ENCODE results near the gene PRKCA.
"Not testable (repeated sequence)": the region's sequence is repeated elsewhere in the genome, so short reads cannot be mapped to it uniquely, and the experiment has no call there.

PRKCA gene

GRCh38 chr17:66704858-66705520, 402.6 kb downstream of the PRKCA start:
- no peak for DNase-seq

DNA sequence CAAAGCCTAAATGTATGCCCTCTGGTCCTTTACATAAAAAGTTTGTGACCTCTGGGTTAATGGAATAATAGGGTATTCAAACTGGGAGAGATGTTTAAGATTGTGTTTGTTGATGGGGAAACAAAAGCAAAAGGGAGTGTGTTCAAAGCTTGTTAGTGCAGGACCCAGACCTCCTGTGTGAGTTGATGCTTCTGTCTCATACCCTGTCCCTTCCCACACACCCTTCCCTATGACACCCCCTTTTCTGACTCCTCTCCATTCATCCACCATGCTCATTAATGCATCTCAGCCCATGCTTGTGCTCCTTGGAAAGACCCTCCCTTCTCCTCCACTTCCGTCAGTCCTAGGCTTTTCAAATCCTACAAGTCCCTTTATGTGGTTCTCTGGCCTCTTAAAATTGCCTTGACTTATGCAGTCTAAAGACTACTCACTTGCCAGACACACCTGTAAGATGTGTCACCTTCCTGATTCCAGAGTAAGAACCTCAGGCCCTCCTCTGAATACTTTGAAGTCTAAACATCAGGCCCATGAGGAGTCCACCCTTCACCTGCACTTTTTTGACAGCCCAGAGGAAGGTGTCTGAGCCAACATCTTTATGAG, 404.5 kb downstream of the PRKCA start:
- DNase-seq, result no peak

- no peak for DNase-seq
These were observed 409.0 kb downstream of the PRKCA start for GRCh38 chr17:66711401-66711800.

DNA sequence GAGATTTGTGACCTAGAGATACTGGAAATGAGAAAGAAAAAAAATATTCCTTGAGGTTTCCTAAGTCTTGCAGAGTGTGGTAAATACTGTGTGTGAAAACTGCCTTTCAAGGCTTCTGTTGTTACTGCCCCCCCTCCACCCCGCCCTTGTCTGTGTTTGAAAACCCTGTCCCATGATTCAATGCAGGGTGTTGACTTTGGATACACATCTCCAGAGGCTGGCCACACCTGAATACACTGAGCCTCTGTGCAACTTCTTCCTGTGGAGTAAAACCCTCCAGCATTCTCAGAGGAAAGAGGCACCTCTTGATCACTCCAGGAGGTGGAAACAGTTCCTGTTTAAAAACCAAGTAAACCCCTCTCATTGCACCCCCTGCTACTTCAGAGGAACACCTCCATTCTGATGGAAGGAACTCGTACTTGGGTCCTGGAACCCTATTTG, 409.5 kb downstream of the PRKCA start:
- DNase-seq, result no peak

- DNase-seq, result no peak
These were observed 410.0 kb downstream of the PRKCA start for GRCh38 chr17:66712453-66712852.

DNA sequence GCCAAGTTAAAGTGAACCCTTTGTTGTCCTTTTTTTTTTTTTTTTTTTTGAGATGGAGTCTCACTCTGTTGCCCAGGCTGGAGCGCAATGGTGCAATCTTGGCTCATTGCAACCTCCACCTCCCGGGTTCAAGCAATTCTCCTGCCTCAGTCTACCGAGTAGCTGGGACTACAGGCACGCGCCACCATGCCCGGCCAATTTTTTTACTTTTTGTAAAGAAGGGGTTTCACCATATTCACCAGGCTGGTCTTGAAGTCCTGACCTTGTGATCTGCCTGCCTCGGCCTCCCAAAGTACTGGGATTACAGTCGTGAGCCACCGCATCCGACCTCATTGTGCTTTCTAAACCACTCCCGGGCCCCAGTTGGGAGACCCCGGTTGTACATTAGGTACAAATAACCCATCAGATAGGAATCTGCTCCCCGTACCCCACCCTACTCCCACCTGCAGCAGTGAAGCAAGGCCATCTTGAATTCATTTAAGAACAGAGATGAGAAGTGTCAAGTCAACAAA, 410.7 kb downstream of the PRKCA start:
- DNase-seq, result not testable (repeated sequence)

DNA sequence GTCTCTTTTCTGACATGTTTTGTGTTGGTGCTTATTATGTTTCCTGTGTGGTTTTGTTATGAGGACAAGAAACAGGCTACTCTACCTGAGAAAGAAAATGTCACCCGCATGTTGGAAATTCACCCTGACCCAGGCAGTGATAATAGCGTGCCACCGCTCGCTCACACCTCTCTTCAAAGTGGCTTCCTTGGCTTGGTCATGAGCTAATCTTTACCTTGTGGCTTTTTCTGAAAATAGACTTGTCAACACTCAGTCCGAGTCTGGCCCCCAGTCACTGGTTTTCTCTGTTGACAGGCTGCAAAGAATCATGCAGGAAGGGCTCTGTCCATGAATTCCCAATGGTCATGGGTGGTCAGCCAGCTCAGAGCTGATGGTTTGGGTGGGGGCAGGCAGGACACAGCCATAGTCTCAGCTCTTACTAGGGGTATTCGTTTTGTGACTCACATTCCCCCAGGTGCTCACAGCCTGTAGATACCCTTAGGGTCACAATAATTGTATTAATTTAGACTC, 411.2 kb downstream of the PRKCA start:
- DNase-seq, result no peak

DNA sequence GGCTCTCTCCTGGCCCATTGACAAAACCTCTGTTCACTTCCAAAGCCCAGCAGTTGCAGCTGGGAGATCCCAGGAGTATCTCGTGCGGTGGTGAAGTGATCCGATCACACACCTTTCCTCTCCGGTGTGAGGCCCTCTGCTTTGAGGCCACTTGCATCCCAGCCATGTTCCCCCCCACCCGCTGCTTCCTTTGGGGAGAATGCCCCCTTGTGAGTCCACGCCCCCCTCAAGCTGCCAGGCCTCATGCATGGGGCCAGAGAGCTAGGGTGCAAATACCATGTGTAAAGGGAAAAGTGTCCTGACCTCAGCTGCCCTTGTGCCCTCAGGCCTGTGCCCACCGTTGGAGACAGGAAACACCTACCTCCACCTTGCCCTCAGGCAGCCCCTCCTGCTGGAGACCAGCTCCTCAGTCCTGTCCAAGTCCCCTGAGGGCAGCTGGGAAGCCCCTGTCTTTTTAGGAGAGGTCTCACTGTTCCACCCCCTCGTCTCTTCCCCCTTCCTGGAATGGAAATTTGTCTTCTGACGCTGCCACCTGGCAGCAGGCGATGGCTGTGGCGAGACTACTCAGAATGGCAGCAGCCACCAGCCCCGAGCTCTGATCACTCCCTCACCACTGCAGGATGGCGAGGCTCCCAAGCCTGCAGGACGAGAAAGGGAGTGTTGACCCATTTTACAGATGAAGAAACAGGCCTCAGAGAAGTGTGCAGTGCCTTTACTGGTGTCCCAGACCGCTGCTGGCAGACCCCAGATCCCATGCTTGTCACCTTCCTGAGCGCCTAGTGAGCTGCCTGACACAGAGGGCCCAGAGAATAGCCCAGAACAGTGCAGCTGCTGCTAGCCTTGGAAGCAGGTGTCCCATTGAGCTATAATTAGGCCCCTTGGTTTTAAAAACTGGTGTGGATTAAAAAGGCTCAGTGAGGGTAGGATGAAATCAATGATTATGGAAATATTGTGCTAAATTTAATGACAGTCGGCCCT, 411.9 kb downstream of the PRKCA start:
- no peak for DNase-seq

DNA sequence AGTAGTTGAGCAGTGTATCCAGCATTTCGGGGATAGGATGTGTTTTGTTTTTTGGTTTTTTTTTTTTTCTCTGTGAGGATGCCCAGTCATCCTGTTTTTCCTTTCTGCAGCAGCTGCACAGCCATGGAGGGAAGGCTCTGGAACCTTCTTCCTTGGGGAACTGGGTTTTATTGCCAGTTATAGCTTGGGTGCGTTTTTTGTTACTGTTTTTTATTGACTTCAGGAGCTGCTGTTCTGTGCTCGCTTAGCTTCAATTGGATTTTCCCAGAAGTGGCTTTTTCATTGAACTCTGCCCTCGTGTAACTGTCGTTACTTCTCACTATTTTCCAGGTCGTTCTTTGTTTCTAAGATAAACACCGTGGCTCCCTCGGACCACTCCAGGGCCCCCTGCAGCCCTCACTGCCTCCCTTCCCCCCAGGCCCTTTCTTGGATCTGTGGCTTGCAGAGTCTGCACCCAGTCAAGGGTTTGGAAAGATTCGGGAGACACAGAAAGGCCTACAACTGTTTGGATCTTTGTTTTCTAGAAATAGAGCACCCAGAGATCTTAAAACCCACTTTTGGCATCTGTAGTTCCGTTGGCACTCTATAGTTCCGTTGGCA, 412.8 kb downstream of the PRKCA start:
- no peak for DNase-seq

DNA sequence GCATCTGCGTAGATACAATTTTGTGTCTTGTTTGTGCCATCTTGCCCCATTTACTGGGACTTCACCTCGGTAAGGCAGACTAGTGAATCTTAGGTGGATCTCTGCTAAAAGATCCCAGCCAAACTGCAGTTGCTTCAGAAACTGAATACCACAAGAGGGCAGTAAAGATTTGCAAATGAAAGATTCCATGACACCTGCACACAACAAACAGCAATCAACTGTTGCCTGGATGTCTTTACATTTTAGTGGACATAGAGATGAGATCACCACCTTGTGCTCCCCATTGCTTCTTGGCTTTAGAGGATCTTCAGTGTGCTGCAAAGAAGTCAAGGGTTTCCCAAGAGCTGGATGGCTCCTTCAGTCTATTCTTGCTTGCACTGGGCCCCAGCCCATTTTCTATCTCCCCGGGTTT, 413.3 kb downstream of the PRKCA start:
- DNase-seq, result no peak

DNA sequence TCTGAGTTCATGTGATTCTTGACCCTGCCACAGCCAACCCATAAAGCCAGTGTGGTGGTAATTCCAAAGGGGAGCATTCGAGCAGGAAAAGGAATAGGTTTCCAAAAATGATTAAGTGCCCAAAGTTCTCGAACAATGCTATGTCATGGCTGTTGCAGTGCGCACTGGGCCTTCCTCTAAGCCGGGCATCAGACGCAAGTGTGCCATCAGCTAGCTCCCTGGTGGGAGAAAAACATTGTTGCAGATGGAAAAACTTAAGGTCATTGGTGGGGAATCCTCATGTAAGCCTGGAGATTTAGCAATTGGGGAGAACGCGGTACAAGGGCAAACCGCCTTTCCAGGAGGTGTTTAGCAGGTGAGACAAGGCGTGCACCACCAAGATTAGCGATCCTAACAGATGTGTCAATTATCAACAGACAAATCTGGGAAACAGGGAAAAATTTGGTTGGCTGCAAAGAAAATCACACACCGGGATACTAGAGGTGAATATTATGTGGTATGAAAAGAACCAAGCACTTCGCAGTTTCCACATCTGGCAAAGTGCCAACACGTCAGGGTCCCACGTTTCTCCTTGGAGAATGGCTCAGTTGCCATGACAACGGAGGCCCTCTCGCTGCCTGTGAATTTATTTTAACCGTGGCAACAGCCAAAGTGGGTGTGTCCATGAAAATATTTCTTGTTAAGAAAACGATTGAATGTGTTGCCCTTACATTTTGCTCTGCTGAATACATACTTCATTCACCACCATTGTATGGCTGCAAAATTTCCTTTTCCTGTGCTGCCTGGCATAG, 414.0 kb downstream of the PRKCA start:
- peak; percentile 69 for DNase-seq

- DNase-seq, result no peak
These were observed 415.2 kb downstream of the PRKCA start for GRCh38 chr17:66717641-66718058.

GRCh38 chr17:66720027-66720426, 417.6 kb downstream of the PRKCA start:
- DNase-seq, result no peak

DNA sequence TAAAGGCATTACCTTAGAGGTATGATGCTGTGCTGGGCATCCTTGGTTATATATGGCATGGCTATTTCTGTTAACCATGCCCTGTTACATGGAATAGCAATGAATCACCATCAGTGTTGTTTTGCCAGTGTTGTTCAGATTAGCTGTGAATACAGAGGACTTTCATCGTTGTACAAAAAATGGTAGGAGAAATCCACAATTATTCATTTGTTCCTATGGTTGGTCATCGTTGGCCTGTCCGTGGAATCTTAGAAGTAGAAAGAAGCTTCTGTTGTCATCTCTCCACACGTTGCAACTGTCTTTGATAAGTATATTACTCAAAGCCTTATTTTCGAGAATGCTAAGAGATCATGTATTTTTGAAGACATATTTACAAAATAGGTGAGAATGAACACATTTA, 418.2 kb downstream of the PRKCA start:
- DNase-seq, result no peak

DNA sequence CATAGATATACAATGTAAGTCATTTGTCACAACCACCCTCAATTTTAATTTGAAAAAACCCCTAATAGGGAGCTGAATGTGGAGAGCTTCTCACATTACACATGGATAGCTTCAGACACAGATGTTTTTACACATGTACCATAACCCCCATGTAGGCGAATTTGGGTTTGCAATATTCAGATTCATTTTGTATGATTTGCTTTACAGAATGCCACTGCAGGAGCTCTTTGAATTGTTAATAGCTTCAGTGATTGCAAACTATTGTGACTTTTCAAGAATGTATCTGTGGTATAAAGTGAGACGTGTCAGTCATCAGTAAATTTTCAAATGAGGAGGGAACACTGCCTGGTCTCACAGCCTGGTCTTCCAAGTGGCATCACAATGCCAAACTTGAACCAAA, 419.9 kb downstream of the PRKCA start:
- DNase-seq, result no peak

GRCh38 chr17:66724581-66725341, 422.3 kb downstream of the PRKCA start:
- DNase-seq, result peak; percentile 74

DNA sequence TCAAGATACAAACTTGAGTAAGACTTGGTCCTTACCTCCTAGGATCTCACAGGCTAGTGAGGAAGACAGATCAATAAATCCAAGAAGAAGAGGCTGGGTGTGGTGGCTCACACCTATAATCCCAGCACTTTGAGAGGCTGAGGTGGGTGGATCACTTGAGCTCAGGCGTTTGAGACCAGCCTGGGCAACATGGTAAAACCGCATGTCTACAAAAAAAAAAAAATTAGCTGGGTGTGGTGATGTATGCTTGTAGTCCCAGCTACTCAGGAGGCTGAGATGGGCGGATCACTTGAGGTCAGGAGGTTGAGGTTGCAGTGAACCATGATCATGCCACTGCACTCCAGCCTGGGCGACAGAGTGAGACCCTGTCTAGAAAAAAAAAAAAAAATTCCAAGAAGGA, 423.0 kb downstream of the PRKCA start:
- not testable (repeated sequence) for DNase-seq

DNA sequence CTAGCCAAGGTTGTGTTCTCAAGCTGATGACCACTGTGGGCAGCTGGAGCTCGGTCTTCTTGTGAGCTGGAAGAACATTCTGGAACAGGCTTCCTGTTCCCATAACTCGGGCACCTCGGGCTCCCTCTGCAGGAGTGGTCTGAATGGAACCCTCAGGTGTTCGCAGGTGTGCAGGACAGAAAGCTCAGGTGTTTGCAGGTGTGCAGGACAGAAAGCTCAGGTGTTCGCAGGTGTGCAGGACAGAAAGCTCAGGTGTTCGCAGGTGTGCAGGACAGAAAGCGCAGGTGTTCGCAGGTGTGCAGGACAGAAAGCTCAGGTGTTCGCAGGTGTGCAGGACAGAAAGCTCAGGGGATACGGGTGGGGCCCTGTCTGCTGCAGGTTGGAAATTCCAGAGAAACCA, 423.5 kb downstream of the PRKCA start:
- DNase-seq, result no peak

GRCh38 chr17:66726371-66726770, 424.0 kb downstream of the PRKCA start:
- DNase-seq, result no peak

- DNase-seq, result no peak
These were observed 424.4 kb downstream of the PRKCA start for GRCh38 chr17:66726846-66727245.

Data from right forelimb (tissue), 1 donor.